Measurements from ENCODE around the gene CACNA1H.

DNA sequence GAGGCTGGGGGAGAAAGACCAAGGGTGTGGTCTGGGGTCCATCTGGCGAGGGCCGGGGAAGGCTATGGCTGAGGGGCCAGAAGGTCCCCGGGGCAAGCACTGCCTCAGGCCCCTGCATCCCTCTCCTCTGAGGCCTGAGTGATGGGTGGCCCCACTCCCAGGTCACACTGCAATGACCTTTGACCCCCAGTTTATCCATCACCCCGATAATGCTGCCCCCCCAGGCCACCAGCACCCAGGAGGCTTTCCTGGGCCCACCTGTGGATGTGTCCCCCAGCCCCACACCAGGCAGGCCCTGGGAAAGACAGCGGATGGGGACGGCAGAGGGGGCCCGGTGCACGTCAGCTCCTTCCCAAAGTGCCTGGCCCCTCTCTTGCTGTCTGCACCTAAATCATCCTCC lies 22.5 kb upstream of the CACNA1H start:
- TF ChIP-seq, protein P1, sequence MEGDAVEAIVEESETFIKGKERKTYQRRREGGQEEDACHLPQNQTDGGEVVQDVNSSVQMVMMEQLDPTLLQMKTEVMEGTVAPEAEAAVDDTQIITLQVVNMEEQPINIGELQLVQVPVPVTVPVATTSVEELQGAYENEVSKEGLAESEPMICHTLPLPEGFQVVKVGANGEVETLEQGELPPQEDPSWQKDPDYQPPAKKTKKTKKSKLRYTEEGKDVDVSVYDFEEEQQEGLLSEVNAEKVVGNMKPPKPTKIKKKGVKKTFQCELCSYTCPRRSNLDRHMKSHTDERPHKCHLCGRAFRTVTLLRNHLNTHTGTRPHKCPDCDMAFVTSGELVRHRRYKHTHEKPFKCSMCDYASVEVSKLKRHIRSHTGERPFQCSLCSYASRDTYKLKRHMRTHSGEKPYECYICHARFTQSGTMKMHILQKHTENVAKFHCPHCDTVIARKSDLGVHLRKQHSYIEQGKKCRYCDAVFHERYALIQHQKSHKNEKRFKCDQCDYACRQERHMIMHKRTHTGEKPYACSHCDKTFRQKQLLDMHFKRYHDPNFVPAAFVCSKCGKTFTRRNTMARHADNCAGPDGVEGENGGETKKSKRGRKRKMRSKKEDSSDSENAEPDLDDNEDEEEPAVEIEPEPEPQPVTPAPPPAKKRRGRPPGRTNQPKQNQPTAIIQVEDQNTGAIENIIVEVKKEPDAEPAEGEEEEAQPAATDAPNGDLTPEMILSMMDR (IDR thresholded peaks at IDR 0.05) = no peak
- TF ChIP-seq POLR2A (IDR thresholded peaks at IDR 0.05) = no peak

Measured in testis (tissue), 2 donors.